ENCODE measurements around the gene GTSF1L.

GTSF1L gene

DNA sequence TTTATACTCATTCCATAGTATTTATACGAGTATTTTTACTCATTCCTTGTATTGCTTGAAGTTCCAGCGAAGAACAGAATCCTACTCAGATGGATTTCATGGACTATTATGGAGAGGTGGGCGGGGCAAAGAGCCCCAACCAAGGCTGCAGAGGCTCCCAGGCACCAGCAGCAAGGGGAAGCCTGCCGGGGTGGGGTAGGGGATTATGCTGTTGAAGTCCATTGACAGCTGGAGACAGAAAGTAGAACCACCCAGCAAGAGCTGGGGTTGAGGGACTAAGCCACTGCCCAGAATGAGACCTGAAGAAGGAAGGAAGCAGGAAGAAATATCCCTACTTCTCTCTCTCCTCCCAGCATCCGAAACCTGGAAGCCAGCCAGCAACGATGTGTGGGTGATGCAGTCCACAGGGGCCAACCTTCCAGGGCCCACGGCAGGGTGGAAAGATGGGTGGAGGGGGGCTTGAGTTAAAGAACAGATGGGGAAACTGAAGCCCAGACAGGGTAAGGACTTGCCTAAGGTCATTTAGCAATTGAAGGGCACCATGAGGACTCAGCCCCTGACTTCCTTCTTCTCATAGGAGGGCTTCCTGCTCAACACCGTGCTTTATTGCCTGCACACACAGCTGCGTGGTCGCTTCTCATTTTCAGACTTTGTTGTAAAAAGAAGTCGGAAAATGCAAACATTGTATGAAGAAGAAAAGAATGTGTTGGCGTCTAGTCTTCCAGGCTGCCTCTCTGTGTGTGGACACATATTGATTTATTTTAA, 18.3 kb upstream of the GTSF1L start:
- no peaks in the 10 kb centered on the region for H3K9me3 ChIP-seq (ENCODE audit: control insufficient read depth, low read length)
- no peak overlapping the region for H3K4me3 ChIP-seq (ENCODE audit: extremely low read depth, insufficient read depth, low read length, poor library complexity, severe bottlenecking)
- WGBS, 2 experiments (ENCODE audit: insufficient coverage in 2 of 2): 87 to 89% methylated on average over 7 of the region's 12 CpGs
- no peaks in the 10 kb centered on the region for H3K36me3 ChIP-seq (ENCODE audit: control insufficient read depth, insufficient read depth, low read length)
- H3K4me1 ChIP-seq (ENCODE audit: control insufficient read depth, insufficient read depth, low read length, poor library complexity, severe bottlenecking): peaks cover 20% of the 10 kb centered on the region
- H3K27ac ChIP-seq (ENCODE audit: low read depth, low read length, severe bottlenecking): no peak overlapping the region

DNA sequence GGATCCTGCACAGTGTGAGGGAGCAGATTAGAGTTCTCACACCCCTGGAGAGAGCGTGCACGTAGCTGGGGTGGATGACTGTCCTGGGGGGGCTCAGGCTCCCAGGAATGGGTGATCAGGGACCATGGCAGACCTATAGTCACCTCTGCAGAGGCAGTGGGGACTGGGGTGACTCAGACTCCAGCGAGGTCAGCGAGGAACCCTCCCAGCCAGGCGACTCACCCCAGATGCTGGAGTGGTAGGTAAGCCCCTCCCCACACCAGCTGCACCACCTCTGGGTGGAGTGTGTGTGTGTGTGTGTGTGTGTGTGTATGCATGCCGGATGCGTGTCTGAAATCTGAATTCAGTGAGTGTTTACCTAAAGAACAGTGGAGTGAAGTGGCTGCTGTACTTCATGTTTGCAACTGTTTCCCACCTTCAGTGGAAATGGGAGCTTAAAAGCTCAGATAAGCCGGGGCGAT, 17.4 kb upstream of the GTSF1L start:
- 58 to 84% methylated on average over 7 to 9 of the region's 9 CpGs for WGBS, 2 experiments (ENCODE audit: insufficient coverage in 2 of 2)
- Histone ChIP-seq H3K36me3 (ENCODE audit: control insufficient read depth, insufficient read depth, low read length) (no peaks in the 10 kb centered on the region), H3K4me1 (ENCODE audit: control insufficient read depth, insufficient read depth, low read length, poor library complexity, severe bottlenecking) (peaks cover 20% of the 10 kb centered on the region), H3K4me3 (ENCODE audit: extremely low read depth, insufficient read depth, low read length, poor library complexity, severe bottlenecking) (no peak overlapping the region), H3K27ac (ENCODE audit: low read depth, low read length, severe bottlenecking) (no peak overlapping the region), H3K9me3 (ENCODE audit: control insufficient read depth, low read length) (no peaks in the 10 kb centered on the region)

DNA sequence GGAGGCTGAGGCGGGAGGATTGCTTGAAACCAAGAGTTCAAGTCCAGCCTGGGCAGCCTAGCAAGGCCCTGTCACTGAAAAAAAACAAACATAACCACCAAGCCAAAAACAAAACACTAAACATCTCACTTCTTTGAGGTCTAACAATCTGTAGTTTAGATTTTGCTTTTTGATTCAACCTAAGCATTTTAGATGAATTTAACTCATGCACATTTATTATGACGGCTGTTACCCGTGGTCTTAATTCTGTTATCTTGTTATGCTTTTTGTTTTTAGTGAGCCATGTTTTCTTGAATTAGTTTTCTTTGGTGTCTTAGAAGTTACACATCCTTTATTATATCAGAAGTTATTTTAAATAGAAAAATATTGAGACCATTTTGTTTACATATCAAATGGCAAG, 13.8 kb upstream of the GTSF1L start:
- no peaks in the 10 kb centered on the region for H3K36me3 ChIP-seq (ENCODE audit: control insufficient read depth, insufficient read depth, low read length)
- 100% methylated on average over 1 of the region's 3 CpGs for WGBS, 2 experiments (ENCODE audit: insufficient coverage in 2 of 2)
- H3K4me3 ChIP-seq (ENCODE audit: extremely low read depth, insufficient read depth, low read length, poor library complexity, severe bottlenecking): no peak overlapping the region
- H3K9me3 ChIP-seq (ENCODE audit: control insufficient read depth, low read length): no peaks in the 10 kb centered on the region
- H3K4me1 ChIP-seq (ENCODE audit: control insufficient read depth, insufficient read depth, low read length, poor library complexity, severe bottlenecking): peaks cover 7% of the 10 kb centered on the region
- H3K27ac ChIP-seq (ENCODE audit: low read depth, low read length, severe bottlenecking): no peak overlapping the region

DNA sequence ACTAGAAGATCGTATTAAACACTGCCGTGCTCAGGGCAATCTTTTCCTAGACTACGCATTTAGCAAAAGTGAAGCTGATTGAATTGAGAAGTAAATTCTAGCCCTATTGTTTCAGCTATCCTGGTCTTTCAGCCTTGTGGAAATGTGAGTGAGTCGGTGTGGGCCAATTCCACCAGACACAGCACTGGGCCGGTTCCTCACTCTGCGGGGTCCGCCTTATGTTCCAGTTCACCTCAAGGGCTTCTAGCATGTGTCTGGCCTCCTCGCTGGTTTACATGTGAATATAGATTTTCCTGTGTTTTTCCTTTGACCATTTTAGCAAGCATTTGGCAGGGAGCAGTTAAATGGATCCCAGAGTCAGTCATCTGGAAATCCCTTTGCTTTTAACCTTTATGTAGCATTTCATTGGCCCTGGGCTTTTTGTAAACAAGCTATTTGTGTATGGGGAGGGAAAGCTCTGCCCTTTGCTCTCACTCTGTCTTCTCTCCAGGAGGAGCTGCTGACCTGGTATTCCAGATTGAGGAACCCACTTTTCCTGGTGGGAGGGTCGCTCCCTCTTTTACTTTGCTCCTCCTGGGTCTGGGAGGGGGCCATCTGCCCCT, 12.4 kb upstream of the GTSF1L start:
- H3K36me3 ChIP-seq (ENCODE audit: control insufficient read depth, insufficient read depth, low read length): no peaks in the 10 kb centered on the region
- H3K4me1 ChIP-seq (ENCODE audit: control insufficient read depth, insufficient read depth, low read length, poor library complexity, severe bottlenecking): peaks cover 1% of the 10 kb centered on the region
- no peak overlapping the region for H3K4me3 ChIP-seq (ENCODE audit: extremely low read depth, insufficient read depth, low read length, poor library complexity, severe bottlenecking)
- H3K27ac ChIP-seq (ENCODE audit: low read depth, low read length, severe bottlenecking): no peak overlapping the region
- 93 to 96% methylated on average over 6 to 8 of the region's 9 CpGs for WGBS, 2 experiments (ENCODE audit: insufficient coverage in 2 of 2)
- H3K9me3 ChIP-seq (ENCODE audit: control insufficient read depth, low read length): no peaks in the 10 kb centered on the region

DNA sequence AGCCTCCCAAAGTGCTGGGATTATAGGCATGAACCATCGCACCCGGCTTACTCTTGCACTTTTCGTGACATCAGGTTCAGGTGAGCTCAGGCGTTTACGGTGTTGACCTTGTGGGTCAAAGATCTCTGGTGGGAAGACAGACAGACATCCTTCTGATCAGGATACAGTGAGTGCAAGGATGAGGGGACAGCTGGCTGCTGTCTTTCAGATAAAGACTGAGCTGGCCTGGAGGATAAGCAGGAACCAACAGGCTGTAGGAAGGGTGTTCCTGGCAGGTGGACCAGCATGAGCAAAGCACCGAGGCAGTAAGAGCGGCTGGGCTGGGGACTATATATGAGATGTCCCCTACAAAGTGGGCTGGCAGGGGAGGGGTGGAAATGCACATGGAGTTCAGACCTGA, 11.1 kb upstream of the GTSF1L start:
- Histone ChIP-seq H3K4me3 (ENCODE audit: extremely low read depth, insufficient read depth, low read length, poor library complexity, severe bottlenecking) (no peak overlapping the region), H3K36me3 (ENCODE audit: control insufficient read depth, insufficient read depth, low read length) (no peaks in the 10 kb centered on the region), H3K9me3 (ENCODE audit: control insufficient read depth, low read length) (no peaks in the 10 kb centered on the region), H3K27ac (ENCODE audit: low read depth, low read length, severe bottlenecking) (no peak overlapping the region), H3K4me1 (ENCODE audit: control insufficient read depth, insufficient read depth, low read length, poor library complexity, severe bottlenecking) (no peaks in the 10 kb centered on the region)
- 91 to 95% methylated on average over 7 of the region's 7 CpGs for WGBS, 2 experiments (ENCODE audit: insufficient coverage in 2 of 2)

DNA sequence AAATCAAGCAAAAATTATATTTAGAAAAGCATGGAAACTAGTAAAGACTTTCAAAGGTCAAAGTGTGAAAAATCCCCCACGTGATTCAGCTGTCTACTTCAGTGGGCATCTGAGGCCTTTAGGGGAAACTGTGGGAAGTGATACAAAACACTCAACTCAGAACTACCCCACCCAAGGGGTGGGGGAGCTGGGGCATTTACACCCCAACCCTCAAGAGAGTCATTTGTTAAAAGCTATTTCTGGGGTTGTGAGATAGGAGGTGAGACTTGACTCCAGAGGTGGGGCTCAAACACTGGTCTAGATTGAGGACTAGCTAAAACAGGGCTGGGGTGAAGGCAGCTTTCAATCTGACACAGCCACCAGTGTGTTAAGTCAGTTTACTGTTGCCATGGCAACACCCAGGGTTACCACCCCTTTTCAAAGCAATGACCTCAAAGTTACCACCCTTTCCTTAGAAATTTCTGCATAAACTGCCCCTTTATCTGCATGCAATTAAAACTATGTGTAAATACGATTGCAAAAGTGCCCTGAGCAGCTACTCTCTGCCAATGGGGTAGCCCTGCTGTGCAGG, 9.9 kb upstream of the GTSF1L start:
- Histone ChIP-seq H3K4me3 (ENCODE audit: extremely low read depth, insufficient read depth, low read length, poor library complexity, severe bottlenecking) (no peak overlapping the region), H3K36me3 (ENCODE audit: control insufficient read depth, insufficient read depth, low read length) (no peaks in the 10 kb centered on the region), H3K9me3 (ENCODE audit: control insufficient read depth, low read length) (no peaks in the 10 kb centered on the region), H3K27ac (ENCODE audit: low read depth, low read length, severe bottlenecking) (no peak overlapping the region), H3K4me1 (ENCODE audit: control insufficient read depth, insufficient read depth, low read length, poor library complexity, severe bottlenecking) (no peaks in the 10 kb centered on the region)
- WGBS, 2 experiments (ENCODE audit: insufficient coverage in 2 of 2): 62 to 71% methylated on average over 1 of the region's 2 CpGs

DNA sequence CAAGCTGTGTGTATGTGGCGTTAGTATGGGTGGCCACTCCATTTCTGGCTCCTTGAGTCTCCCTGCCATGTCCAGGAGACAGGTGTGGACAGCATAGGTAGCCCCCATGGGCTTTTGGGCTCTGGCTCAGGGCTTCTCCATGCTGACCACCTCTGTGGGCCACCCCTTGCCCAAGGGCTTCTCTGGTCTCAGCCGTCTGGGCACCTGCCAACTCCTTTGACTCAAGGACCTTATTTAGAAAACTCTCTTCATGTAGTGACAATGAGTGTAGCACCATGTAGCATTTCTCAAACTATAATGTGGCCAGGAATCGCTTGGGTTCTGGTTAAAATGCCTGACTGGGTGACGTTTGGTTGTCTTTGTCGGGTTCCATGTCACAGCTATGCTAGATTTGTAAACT, 5.1 kb upstream of the GTSF1L start:
- WGBS, 2 experiments (ENCODE audit: insufficient coverage in 2 of 2): 88 to 100% methylated on average over 2 to 5 of the region's 5 CpGs
- Histone ChIP-seq H3K36me3 (ENCODE audit: control insufficient read depth, insufficient read depth, low read length) (no peaks in the 10 kb centered on the region), H3K4me3 (ENCODE audit: extremely low read depth, insufficient read depth, low read length, poor library complexity, severe bottlenecking) (no peak overlapping the region), H3K4me1 (ENCODE audit: control insufficient read depth, insufficient read depth, low read length, poor library complexity, severe bottlenecking) (no peaks in the 10 kb centered on the region), H3K9me3 (ENCODE audit: control insufficient read depth, low read length) (no peaks in the 10 kb centered on the region), H3K27ac (ENCODE audit: low read depth, low read length, severe bottlenecking) (no peak overlapping the region)

DNA sequence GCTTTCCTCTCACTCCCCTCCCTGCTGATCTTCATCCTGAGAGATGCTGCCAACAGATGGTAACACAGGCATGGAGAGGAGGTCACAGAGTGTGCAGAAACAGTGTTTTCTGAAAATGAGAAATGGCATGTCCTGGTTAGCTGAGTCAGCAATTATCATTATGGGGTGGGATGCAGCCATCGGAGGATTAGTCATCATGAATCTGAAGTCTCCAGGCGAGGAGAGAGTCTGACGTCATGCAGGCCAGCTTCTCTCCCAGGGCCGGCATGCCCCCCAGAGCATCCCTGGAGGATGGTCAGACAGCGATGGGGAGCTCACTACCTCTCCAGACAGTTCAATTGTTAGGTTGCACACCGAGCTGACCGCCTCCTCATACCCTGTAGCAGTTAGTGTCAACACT, 4.7 kb upstream of the GTSF1L start:
- H3K4me3 ChIP-seq (ENCODE audit: extremely low read depth, insufficient read depth, low read length, poor library complexity, severe bottlenecking): no peak overlapping the region
- no peaks in the 10 kb centered on the region for H3K9me3 ChIP-seq (ENCODE audit: control insufficient read depth, low read length)
- no peaks in the 10 kb centered on the region for H3K4me1 ChIP-seq (ENCODE audit: control insufficient read depth, insufficient read depth, low read length, poor library complexity, severe bottlenecking)
- WGBS, 2 experiments (ENCODE audit: insufficient coverage in 2 of 2): 82 to 84% methylated on average over 4 to 7 of the region's 7 CpGs
- H3K36me3 ChIP-seq (ENCODE audit: control insufficient read depth, insufficient read depth, low read length): no peaks in the 10 kb centered on the region
- no peak overlapping the region for H3K27ac ChIP-seq (ENCODE audit: low read depth, low read length, severe bottlenecking)

DNA sequence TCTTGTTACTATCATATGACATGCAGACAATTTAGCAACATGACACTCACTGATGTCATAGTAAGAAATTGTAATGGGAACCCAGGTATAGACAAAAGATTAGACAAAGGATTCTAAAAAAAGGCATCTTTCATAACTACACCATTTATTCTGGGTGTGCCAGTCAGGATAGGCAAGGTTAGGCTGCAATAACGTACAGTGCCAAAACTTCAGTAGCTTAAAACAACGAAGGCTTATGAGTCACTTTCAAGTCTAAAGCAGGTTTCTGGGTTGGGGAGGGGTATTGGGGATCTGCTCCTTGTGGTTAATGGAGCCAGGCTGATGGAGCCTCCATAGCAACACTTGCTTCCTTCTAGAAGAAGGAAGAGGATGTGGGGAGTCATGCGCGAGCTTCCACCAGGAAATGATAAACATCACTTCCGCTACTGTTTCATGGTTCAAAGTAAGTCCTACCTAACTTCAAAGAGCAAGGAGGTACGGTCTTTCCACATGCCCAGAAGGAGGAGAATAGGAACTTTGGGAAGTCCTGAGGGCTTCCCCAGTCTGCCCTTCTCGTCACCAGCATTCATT, 2.0 kb upstream of the GTSF1L start:
- 93 to 100% methylated on average over 2 to 5 of the region's 7 CpGs for WGBS, 2 experiments (ENCODE audit: insufficient coverage in 2 of 2)
- Histone ChIP-seq H3K4me1 (ENCODE audit: control insufficient read depth, insufficient read depth, low read length, poor library complexity, severe bottlenecking) (no peaks in the 10 kb centered on the region), H3K27ac (ENCODE audit: low read depth, low read length, severe bottlenecking) (no peak overlapping the region)

DNA sequence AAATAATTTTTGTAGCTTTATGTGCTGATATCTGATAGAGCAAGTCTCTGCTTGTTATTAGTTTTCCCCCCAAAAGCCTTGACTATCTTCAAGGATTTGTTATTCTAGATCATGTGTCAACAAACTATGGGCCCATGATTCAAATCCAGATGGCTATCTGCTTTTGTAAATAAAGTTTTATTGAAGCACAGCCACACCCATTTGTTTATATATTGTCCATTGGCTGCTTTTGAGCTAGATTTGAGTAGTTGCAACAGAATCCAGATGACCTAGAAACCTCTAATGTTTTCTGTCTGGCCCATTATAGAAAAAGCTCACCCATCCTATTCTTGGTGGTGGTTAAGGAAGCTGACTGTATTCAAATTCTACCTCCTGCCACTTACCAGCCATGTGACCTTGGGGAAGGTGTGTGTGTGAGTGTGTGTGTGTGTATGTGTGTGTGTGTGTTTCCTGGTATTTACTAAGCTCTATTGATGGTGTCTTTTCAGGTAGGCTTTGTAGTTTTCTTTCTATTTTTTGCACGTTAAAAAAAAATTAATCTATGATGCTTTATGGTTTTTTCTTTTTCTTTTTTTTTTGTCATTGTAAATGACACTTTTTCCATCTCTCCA, 1.3 kb upstream of the GTSF1L start:
- WGBS, 2 experiments (ENCODE audit: insufficient coverage in 2 of 2): no CpG with 5 or more reads among the region's 1 CpG

More for the DNA sequence above, 2.0 kb upstream of the GTSF1L start:
- Histone ChIP-seq H3K4me3 (ENCODE audit: extremely low read depth, insufficient read depth, low read length, poor library complexity, severe bottlenecking) (no peak overlapping the region), H3K9me3 (ENCODE audit: control insufficient read depth, low read length) (no peaks in the 10 kb centered on the region), H3K36me3 (ENCODE audit: control insufficient read depth, insufficient read depth, low read length) (no peaks in the 10 kb centered on the region)

More for the DNA sequence above, 1.3 kb upstream of the GTSF1L start:
- no peaks in the 10 kb centered on the region for H3K4me1 ChIP-seq (ENCODE audit: control insufficient read depth, insufficient read depth, low read length, poor library complexity, severe bottlenecking)
- H3K9me3 ChIP-seq (ENCODE audit: control insufficient read depth, low read length): no peaks in the 10 kb centered on the region
- no peak overlapping the region for H3K27ac ChIP-seq (ENCODE audit: low read depth, low read length, severe bottlenecking)
- no peak overlapping the region for H3K4me3 ChIP-seq (ENCODE audit: extremely low read depth, insufficient read depth, low read length, poor library complexity, severe bottlenecking)
- no peaks in the 10 kb centered on the region for H3K36me3 ChIP-seq (ENCODE audit: control insufficient read depth, insufficient read depth, low read length)
